A673 (cell line): ENCODE measurements around the gene CYP8B1. TPM values are rescaled to one million over a fixed set of nuclear protein-coding genes. Genes with fewer than 3 reads are reported as not detected.

ENCODE experiments used
- BruUV-seq: library from RNA; stranded (reverse); fragments of 400-500 nt; replicated peaks from 2 replicates; lab custom pipeline; 2021; lab: Mats Ljungman, UMichigan
- CTCF ChIA-PET: fragments of 300-600 bp; sonication (Branson Sonifier 250); formaldehyde crosslinking; loops from one replicate; lab custom pipeline; 2022; ENCODE audit warnings: antibody characterized with exemption; lab: Charles Lee
- POLR2A ChIA-PET: fragments of 300-600 bp; sonication (Branson Sonifier 250); formaldehyde crosslinking; loops from one replicate; lab custom pipeline; 2022; ENCODE audit warnings: antibody characterized with exemption; ENCODE audit not compliant: low non-redundant PET; lab: Charles Lee
- DNase-seq: peaks from one replicate; pipeline ENCODE4 v3.0.0-alpha.2; 2015; ENCODE audit warnings: low spot score
- H3K27ac ChIP-seq: fragments of 200-600 bp; sonication (generic); 2 replicates; pipeline ENCODE4 v1.5.1; 2016; ENCODE audit warnings: mixed run types, low read depth, mild to moderate bottlenecking, mixed read lengths, antibody characterized with exemption, low read length; ENCODE audit not compliant: poor library complexity, severe bottlenecking
- H3K27me3 ChIP-seq: fragments of 200-600 bp; sonication (generic); replicated peaks from 2 replicates; pipeline ENCODE4 v1.6.1; 2017; ENCODE audit warnings: mixed run types, low read depth, mild to moderate bottlenecking, mixed read lengths, antibody characterized with exemption, low read length; ENCODE audit not compliant: insufficient read depth, poor library complexity
- H3K36me3 ChIP-seq: fragments of 200-600 bp; sonication (generic); 2 replicates; pipeline ENCODE4 v1.6.1; 2016; ENCODE audit warnings: mixed run types, mild to moderate bottlenecking, mixed read lengths, antibody characterized with exemption, low read length; ENCODE audit not compliant: insufficient read depth, poor library complexity, severe bottlenecking
- H3K4me1 ChIP-seq: fragments of 200-600 bp; sonication (generic); 2 replicates; pipeline ENCODE4 v1.6.1; 2017; ENCODE audit warnings: mixed run types, mild to moderate bottlenecking, mixed read lengths, antibody characterized with exemption, low read length; ENCODE audit not compliant: insufficient read depth, poor library complexity, severe bottlenecking
- H3K4me3 ChIP-seq: fragments of 200-600 bp; sonication (generic); 2 replicates; pipeline ENCODE4 v1.5.1; 2016; ENCODE audit warnings: low read depth, mixed run types, mild to moderate bottlenecking, mixed read lengths, low read length; ENCODE audit not compliant: poor library complexity, severe bottlenecking
- H3K9me3 ChIP-seq: fragments of 200-600 bp; sonication (generic); 2 replicates; pipeline ENCODE4 v1.6.1; 2016; ENCODE audit warnings: mixed run types, low read depth, mild to moderate bottlenecking, mixed read lengths, antibody characterized with exemption, low read length; ENCODE audit not compliant: poor library complexity, severe bottlenecking
- EZH2 ChIP-seq: fragments of 200-600 bp; sonication (generic); IDR thresholded peaks from 2 replicates; pipeline ENCODE4 v1.6.1; 2017; ENCODE audit warnings: borderline replicate concordance, low read depth, mild to moderate bottlenecking, mixed read lengths, antibody characterized with exemption, low read length; ENCODE audit not compliant: poor library complexity, severe bottlenecking
- intact Hi-C: fragments of 100-400 bp; cut with micrococcal nuclease; formaldehyde crosslinking; loops from one replicate; pipeline ENCODE4 v1.10.0; 2022; ENCODE audit not compliant: unreplicated experiment
- total RNA-seq: library from RNA; stranded (reverse); gene quantifications from 2 replicates; pipeline ENCODE4 v1.2.3, GENCODE V29; 2021
- TF ChIP-seq, protein P1 (sequence below): fragments of 300-800, 200-600 bp; sonication (generic); conservative IDR thresholded peaks from 2 replicates; pipeline ENCODE4 v1.5.1; 2017; ENCODE audit warnings: low read depth, mild to moderate bottlenecking, antibody characterized with exemption, low read length, moderate library complexity, mixed read lengths

CYP8B1 gene
- total RNA-seq, 1 experiment from 2014 or later, result not detected

DNA sequence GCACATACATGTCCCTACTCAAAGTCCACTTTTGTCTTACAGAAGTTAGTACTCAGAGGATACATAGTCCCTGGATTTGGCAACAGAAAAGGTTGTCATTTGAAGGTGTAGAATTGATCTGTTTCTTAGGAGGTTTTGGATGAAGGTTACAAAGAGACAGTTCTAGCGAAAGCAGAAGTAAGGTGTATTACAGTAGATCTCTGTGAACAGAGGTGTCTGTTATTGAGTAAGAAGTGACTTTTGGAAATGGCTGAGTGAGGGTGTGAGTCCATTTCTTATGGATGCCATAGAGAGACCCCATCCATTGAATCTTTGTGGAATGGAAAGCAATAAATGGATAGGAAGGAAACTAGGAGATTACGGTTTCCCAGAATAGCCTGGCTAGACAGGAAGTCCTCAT, 35.9 kb upstream of the CYP8B1 start:
- Histone ChIP-seq H3K9me3 (peaks cover 12% of the 10 kb centered on the region), H3K36me3 (no peaks in the 10 kb centered on the region), H3K27ac (no peak overlapping the region), H3K4me1 (no peaks in the 10 kb centered on the region), H3K27me3 (no peaks in the 10 kb centered on the region), H3K4me3 (no peak overlapping the region)
- intact Hi-C loops, result no loop called here
- TF ChIP-seq, protein P1, sequence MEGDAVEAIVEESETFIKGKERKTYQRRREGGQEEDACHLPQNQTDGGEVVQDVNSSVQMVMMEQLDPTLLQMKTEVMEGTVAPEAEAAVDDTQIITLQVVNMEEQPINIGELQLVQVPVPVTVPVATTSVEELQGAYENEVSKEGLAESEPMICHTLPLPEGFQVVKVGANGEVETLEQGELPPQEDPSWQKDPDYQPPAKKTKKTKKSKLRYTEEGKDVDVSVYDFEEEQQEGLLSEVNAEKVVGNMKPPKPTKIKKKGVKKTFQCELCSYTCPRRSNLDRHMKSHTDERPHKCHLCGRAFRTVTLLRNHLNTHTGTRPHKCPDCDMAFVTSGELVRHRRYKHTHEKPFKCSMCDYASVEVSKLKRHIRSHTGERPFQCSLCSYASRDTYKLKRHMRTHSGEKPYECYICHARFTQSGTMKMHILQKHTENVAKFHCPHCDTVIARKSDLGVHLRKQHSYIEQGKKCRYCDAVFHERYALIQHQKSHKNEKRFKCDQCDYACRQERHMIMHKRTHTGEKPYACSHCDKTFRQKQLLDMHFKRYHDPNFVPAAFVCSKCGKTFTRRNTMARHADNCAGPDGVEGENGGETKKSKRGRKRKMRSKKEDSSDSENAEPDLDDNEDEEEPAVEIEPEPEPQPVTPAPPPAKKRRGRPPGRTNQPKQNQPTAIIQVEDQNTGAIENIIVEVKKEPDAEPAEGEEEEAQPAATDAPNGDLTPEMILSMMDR, result no peak
- no peak for TF ChIP-seq EZH2
- POLR2A ChIA-PET, result no interaction called here
- no peak for DNase-seq
- CTCF ChIA-PET, result interaction anchor here (0.6 kb wide), 1 partner anchor 707 kb away, joined by 3 read pairs; no protein-coding TSS in a partner anchor
- no TSS peak for BruUV-seq

DNA sequence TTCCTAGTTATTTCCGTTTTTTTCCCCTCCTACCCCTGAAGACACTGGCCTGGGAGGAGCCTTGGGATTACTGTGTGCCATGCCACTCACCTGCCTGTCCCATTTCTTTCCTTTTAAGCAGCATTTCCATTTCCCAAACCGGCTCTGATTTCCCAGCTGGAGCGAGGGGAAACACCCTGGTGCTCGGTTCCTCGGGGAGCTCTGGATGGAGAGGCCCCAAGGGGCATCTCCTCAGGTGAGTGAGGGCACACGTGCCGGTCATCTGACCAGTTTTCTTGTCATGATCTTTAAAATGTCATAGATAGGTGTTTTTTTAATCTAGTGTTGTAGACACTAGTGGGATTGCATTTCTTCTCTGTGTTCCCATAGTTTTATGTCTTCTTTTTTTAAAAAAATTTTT, 33.0 kb upstream of the CYP8B1 start:
- TF ChIP-seq, protein P1, result no peak
- no peak for TF ChIP-seq EZH2
- Histone ChIP-seq H3K36me3 (no peaks in the 10 kb centered on the region), H3K27me3 (peaks cover 8% of the 10 kb centered on the region), H3K4me3 (no peak overlapping the region), H3K27ac (no peak overlapping the region), H3K9me3 (peaks cover 5% of the 10 kb centered on the region), H3K4me1 (no peaks in the 10 kb centered on the region)
- ChIA-PET POLR2A (no interaction called here), CTCF (no interaction called here)
- BruUV-seq, result no TSS peak
- DNase-seq, result no peak
- intact Hi-C loops, result no loop called here

DNA sequence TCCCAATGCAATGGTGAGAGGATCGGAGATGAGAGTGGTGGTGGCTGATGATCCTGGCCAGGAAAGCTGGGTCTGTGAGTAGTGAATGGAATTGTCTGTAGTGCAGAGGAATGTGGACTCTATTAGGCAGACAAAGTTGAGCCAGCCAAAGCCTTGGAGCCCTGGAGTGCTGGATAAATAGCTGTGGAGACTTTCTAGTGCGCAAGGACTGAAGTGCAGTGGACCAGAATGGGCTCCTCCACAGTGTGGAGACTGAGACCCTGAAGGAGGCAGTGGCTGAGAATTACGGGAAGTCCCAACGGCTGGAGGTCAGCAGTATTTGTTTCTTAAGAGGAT, 31.1 kb upstream of the CYP8B1 start:
- Histone ChIP-seq H3K27me3 (peaks cover 8% of the 10 kb centered on the region), H3K36me3 (no peaks in the 10 kb centered on the region), H3K4me1 (no peaks in the 10 kb centered on the region), H3K9me3 (no peaks in the 10 kb centered on the region), H3K27ac (no peak overlapping the region), H3K4me3 (no peak overlapping the region)
- BruUV-seq, result no TSS peak
- CTCF ChIA-PET, result no interaction called here
- no peak for TF ChIP-seq EZH2
- TF ChIP-seq, protein P1, result no peak
- intact Hi-C loops, result no loop called here
- POLR2A ChIA-PET, result no interaction called here
- no peak for DNase-seq
